ENCODE results near the gene RABL3.
"Not testable (repeated sequence)": the region's sequence is repeated elsewhere in the genome, so short reads cannot be mapped to it uniquely, and the experiment has no call there.

Gene RABL3

GRCh38 chr3:120758551-120758950, 16.2 kb upstream of the RABL3 start:
- H4K5ac ChIP-seq (ENCODE audit: low read length); H3K27ac ChIP-seq (ENCODE audit: low read depth, low read length); H3K4ac ChIP-seq (ENCODE audit: low read depth, low read length); DNase-seq; H4K8ac ChIP-seq (ENCODE audit: low read depth, low read length); H3K9ac ChIP-seq (ENCODE audit: low read length); H2BK120ac ChIP-seq (ENCODE audit: low read depth, low read length); H2AK5ac ChIP-seq (ENCODE audit: low read length); H3K36me3 ChIP-seq (ENCODE audit: control insufficient read depth, insufficient read depth, low read length); H3K56ac ChIP-seq (ENCODE audit: low read length); H3K4me1 ChIP-seq (ENCODE audit: control insufficient read depth, low read depth, low read length); H3K4me3 ChIP-seq (ENCODE audit: low read length); H2BK15ac ChIP-seq (replicated peaks; ENCODE audit: low read depth); H3K4me2 ChIP-seq (ENCODE audit: low read length); H3K18ac ChIP-seq (ENCODE audit: low read length); H3K23ac ChIP-seq (ENCODE audit: low read length); H3K79me2 ChIP-seq (ENCODE audit: control insufficient read depth, insufficient read depth, low read length); H3K27me3 ChIP-seq (ENCODE audit: insufficient read depth, low read length, poor library complexity); H2BK5ac ChIP-seq (ENCODE audit: low read length); H3K79me1 ChIP-seq (ENCODE audit: low read length): not testable (repeated sequence)
- no CpG with 5 or more reads among the region's 4 CpGs for WGBS (ENCODE audit: extremely low coverage, insufficient coverage, low lambda C conversion rate)

- H4K5ac ChIP-seq (ENCODE audit: low read length) = no peak overlapping the region
- no peak overlapping the region for H3K23ac ChIP-seq (ENCODE audit: low read length)
- no peak for DNase-seq
- no peak overlapping the region for H3K27ac ChIP-seq (ENCODE audit: low read depth, low read length)
- H3K36me3 ChIP-seq (ENCODE audit: control insufficient read depth, insufficient read depth, low read length) = peaks cover under 1% of the 10 kb centered on the region
- no peak overlapping the region for H3K4ac ChIP-seq (ENCODE audit: low read depth, low read length)
- no peaks in the 10 kb centered on the region for H3K27me3 ChIP-seq (ENCODE audit: insufficient read depth, low read length, poor library complexity)
- H3K79me1 ChIP-seq (ENCODE audit: low read length) = peaks cover 2% of the 10 kb centered on the region
- no peak overlapping the region for H3K56ac ChIP-seq (ENCODE audit: low read length)
- no peak overlapping the region for H3K18ac ChIP-seq (ENCODE audit: low read length)
- H2BK15ac ChIP-seq (replicated peaks; ENCODE audit: low read depth) = no peak overlapping the region
- H3K4me2 ChIP-seq (ENCODE audit: low read length) = no peak overlapping the region
- H3K4me1 ChIP-seq (ENCODE audit: control insufficient read depth, low read depth, low read length) = no peaks in the 10 kb centered on the region
- H2BK5ac ChIP-seq (ENCODE audit: low read length) = no peak overlapping the region
- no peak overlapping the region for H2BK120ac ChIP-seq (ENCODE audit: low read depth, low read length)
- H3K9ac ChIP-seq (ENCODE audit: low read length) = no peak overlapping the region
- no peak overlapping the region for H3K4me3 ChIP-seq (ENCODE audit: low read length)
- no CpG with 5 or more reads among the region's 2 CpGs for WGBS (ENCODE audit: extremely low coverage, insufficient coverage, low lambda C conversion rate)
- H3K79me2 ChIP-seq (ENCODE audit: control insufficient read depth, insufficient read depth, low read length) = peaks cover 5% of the 10 kb centered on the region
- H4K8ac ChIP-seq (ENCODE audit: low read depth, low read length) = no peak overlapping the region
- H2AK5ac ChIP-seq (ENCODE audit: low read length) = no peak overlapping the region
Observed at GRCh38 chr3:120756061-120756460, 13.7 kb upstream of the RABL3 start.

- Histone ChIP-seq H3K36me3 (ENCODE audit: control insufficient read depth, insufficient read depth, low read length) (peaks cover 3% of the 10 kb centered on the region), H3K56ac (ENCODE audit: low read length) (no peak overlapping the region)
Observed at GRCh38 chr3:120753810-120754209, 11.5 kb upstream of the RABL3 start.

GRCh38 chr3:120752865-120753264, 10.5 kb upstream of the RABL3 start:
- Histone ChIP-seq H3K27me3 (ENCODE audit: insufficient read depth, low read length, poor library complexity) (no peaks in the 10 kb centered on the region), H4K5ac (ENCODE audit: low read length) (no peak overlapping the region), H3K79me1 (ENCODE audit: low read length) (peaks cover 6% of the 10 kb centered on the region), H3K18ac (ENCODE audit: low read length) (no peak overlapping the region), H2BK120ac (ENCODE audit: low read depth, low read length) (no peak overlapping the region), H3K4ac (ENCODE audit: low read depth, low read length) (no peak overlapping the region), H4K8ac (ENCODE audit: low read depth, low read length) (no peak overlapping the region), H3K79me2 (ENCODE audit: control insufficient read depth, insufficient read depth, low read length) (peaks cover 9% of the 10 kb centered on the region), H3K27ac (ENCODE audit: low read depth, low read length) (no peak overlapping the region), H3K9ac (ENCODE audit: low read length) (no peak overlapping the region), H2AK5ac (ENCODE audit: low read length) (no peak overlapping the region), H2BK15ac (replicated peaks; ENCODE audit: low read depth) (no peak overlapping the region), H3K56ac (ENCODE audit: low read length) (no peak overlapping the region), H3K23ac (ENCODE audit: low read length) (no peak overlapping the region), H3K4me3 (ENCODE audit: low read length) (no peak overlapping the region), H3K4me1 (ENCODE audit: control insufficient read depth, low read depth, low read length) (no peaks in the 10 kb centered on the region), H2BK5ac (ENCODE audit: low read length) (no peak overlapping the region), H3K4me2 (ENCODE audit: low read length) (no peak overlapping the region), H3K36me3 (ENCODE audit: control insufficient read depth, insufficient read depth, low read length) (peaks cover 3% of the 10 kb centered on the region)
- no peak for DNase-seq
- no CpG with 5 or more reads among the region's 2 CpGs for WGBS (ENCODE audit: extremely low coverage, insufficient coverage, low lambda C conversion rate)

More at GRCh38 chr3:120753810-120754209, 11.5 kb upstream of the RABL3 start:
- Histone ChIP-seq H3K27me3 (ENCODE audit: insufficient read depth, low read length, poor library complexity) (no peaks in the 10 kb centered on the region), H2AK5ac (ENCODE audit: low read length) (no peak overlapping the region), H4K5ac (ENCODE audit: low read length) (no peak overlapping the region), H3K79me1 (ENCODE audit: low read length) (peaks cover 8% of the 10 kb centered on the region), H3K4me1 (ENCODE audit: control insufficient read depth, low read depth, low read length) (no peaks in the 10 kb centered on the region), H2BK5ac (ENCODE audit: low read length) (no peak overlapping the region), H3K23ac (ENCODE audit: low read length) (no peak overlapping the region), H2BK15ac (replicated peaks; ENCODE audit: low read depth) (no peak overlapping the region), H3K18ac (ENCODE audit: low read length) (no peak overlapping the region), H3K27ac (ENCODE audit: low read depth, low read length) (no peak overlapping the region), H3K9ac (ENCODE audit: low read length) (no peak overlapping the region), H3K4ac (ENCODE audit: low read depth, low read length) (no peak overlapping the region), H3K4me3 (ENCODE audit: low read length) (no peak overlapping the region), H3K79me2 (ENCODE audit: control insufficient read depth, insufficient read depth, low read length) (peaks cover 11% of the 10 kb centered on the region), H3K4me2 (ENCODE audit: low read length) (no peak overlapping the region), H2BK120ac (ENCODE audit: low read depth, low read length) (no peak overlapping the region), H4K8ac (ENCODE audit: low read depth, low read length) (no peak overlapping the region)
- DNase-seq = no peak

GRCh38 chr3:120752230-120752629, 9.9 kb upstream of the RABL3 start:
- H3K23ac ChIP-seq (ENCODE audit: low read length) = no peak overlapping the region
- no peak overlapping the region for H4K5ac ChIP-seq (ENCODE audit: low read length)
- H3K27me3 ChIP-seq (ENCODE audit: insufficient read depth, low read length, poor library complexity) = no peaks in the 10 kb centered on the region
- no peak for DNase-seq
- H3K4me3 ChIP-seq (ENCODE audit: low read length) = no peak overlapping the region
- WGBS (ENCODE audit: extremely low coverage, insufficient coverage, low lambda C conversion rate) = no CpG with 5 or more reads among the region's 1 CpG
- H4K8ac ChIP-seq (ENCODE audit: low read depth, low read length) = no peak overlapping the region
- H3K4me2 ChIP-seq (ENCODE audit: low read length) = no peak overlapping the region
- no peak overlapping the region for H3K4ac ChIP-seq (ENCODE audit: low read depth, low read length)
- no peak overlapping the region for H3K56ac ChIP-seq (ENCODE audit: low read length)
- peaks cover 3% of the 10 kb centered on the region for H3K36me3 ChIP-seq (ENCODE audit: control insufficient read depth, insufficient read depth, low read length)
- no peaks in the 10 kb centered on the region for H3K4me1 ChIP-seq (ENCODE audit: control insufficient read depth, low read depth, low read length)
- no peak overlapping the region for H2BK5ac ChIP-seq (ENCODE audit: low read length)
- H2BK15ac ChIP-seq (replicated peaks; ENCODE audit: low read depth) = no peak overlapping the region
- no peak overlapping the region for H2BK120ac ChIP-seq (ENCODE audit: low read depth, low read length)
- no peak overlapping the region for H3K27ac ChIP-seq (ENCODE audit: low read depth, low read length)
- no peak overlapping the region for H3K9ac ChIP-seq (ENCODE audit: low read length)
- H2AK5ac ChIP-seq (ENCODE audit: low read length) = no peak overlapping the region
- peaks cover 6% of the 10 kb centered on the region for H3K79me1 ChIP-seq (ENCODE audit: low read length)
- H3K18ac ChIP-seq (ENCODE audit: low read length) = no peak overlapping the region
- H3K79me2 ChIP-seq (ENCODE audit: control insufficient read depth, insufficient read depth, low read length) = peaks cover 11% of the 10 kb centered on the region

- no CpG with 5 or more reads among the region's 1 CpG for WGBS (ENCODE audit: extremely low coverage, insufficient coverage, low lambda C conversion rate)
- no peaks in the 10 kb centered on the region for H3K4me1 ChIP-seq (ENCODE audit: control insufficient read depth, low read depth, low read length)
Observed at GRCh38 chr3:120749843-120750242, 7.5 kb upstream of the RABL3 start.

More at GRCh38 chr3:120749843-120750242, 7.5 kb upstream of the RABL3 start:
- Histone ChIP-seq H3K23ac (ENCODE audit: low read length) (no peak overlapping the region), H3K4ac (ENCODE audit: low read depth, low read length) (no peak overlapping the region), H4K5ac (ENCODE audit: low read length) (no peak overlapping the region), H3K18ac (ENCODE audit: low read length) (no peak overlapping the region), H3K27ac (ENCODE audit: low read depth, low read length) (no peak overlapping the region), H2BK120ac (ENCODE audit: low read depth, low read length) (no peak overlapping the region), H3K4me2 (ENCODE audit: low read length) (no peak overlapping the region), H3K4me3 (ENCODE audit: low read length) (no peak overlapping the region), H2BK5ac (ENCODE audit: low read length) (no peak overlapping the region), H3K27me3 (ENCODE audit: insufficient read depth, low read length, poor library complexity) (no peaks in the 10 kb centered on the region), H3K79me1 (ENCODE audit: low read length) (peaks cover 11% of the 10 kb centered on the region), H2BK15ac (replicated peaks; ENCODE audit: low read depth) (no peak overlapping the region), H2AK5ac (ENCODE audit: low read length) (no peak overlapping the region), H3K9ac (ENCODE audit: low read length) (no peak overlapping the region), H3K36me3 (ENCODE audit: control insufficient read depth, insufficient read depth, low read length) (peaks cover 3% of the 10 kb centered on the region), H3K79me2 (ENCODE audit: control insufficient read depth, insufficient read depth, low read length) (peaks cover 26% of the 10 kb centered on the region), H3K56ac (ENCODE audit: low read length) (no peak overlapping the region), H4K8ac (ENCODE audit: low read depth, low read length) (no peak overlapping the region)
- no peak for DNase-seq

Data from mesendoderm (in vitro differentiated cells).